A673 (cell line): ENCODE results near the gene F2RL2. TPM values are rescaled to one million over a fixed set of nuclear protein-coding genes. Genes with fewer than 3 reads are reported as not detected.

Experiments
- Bru-seq: library from RNA; stranded (reverse); fragments of 400-500 nt; gene quantifications from one replicate; lab custom pipeline; 2021; lab: Mats Ljungman, UMichigan
- BruChase-seq, 2 experiments: library from RNA; stranded (reverse); fragments of 400-500 nt; gene quantifications; one replicate each; lab custom pipeline; 2021; lab: Mats Ljungman, UMichigan
- BruUV-seq: library from RNA; stranded (reverse); fragments of 400-500 nt; replicated peaks from 2 replicates; lab custom pipeline; 2021; lab: Mats Ljungman, UMichigan
- CTCF ChIA-PET: fragments of 300-600 bp; sonication (Branson Sonifier 250); formaldehyde crosslinking; loops from one replicate; lab custom pipeline; 2022; ENCODE audit warnings: antibody characterized with exemption; lab: Charles Lee
- POLR2A ChIA-PET: fragments of 300-600 bp; sonication (Branson Sonifier 250); formaldehyde crosslinking; loops from one replicate; lab custom pipeline; 2022; ENCODE audit warnings: antibody characterized with exemption; ENCODE audit not compliant: low non-redundant PET; lab: Charles Lee
- DNase-seq: peaks from one replicate; pipeline ENCODE4 v3.0.0-alpha.2; 2015; ENCODE audit warnings: low spot score
- H3K27ac ChIP-seq: fragments of 200-600 bp; sonication (generic); 2 replicates; pipeline ENCODE4 v1.5.1; 2016; ENCODE audit warnings: mixed run types, low read depth, mild to moderate bottlenecking, mixed read lengths, antibody characterized with exemption, low read length; ENCODE audit not compliant: poor library complexity, severe bottlenecking
- H3K27me3 ChIP-seq: fragments of 200-600 bp; sonication (generic); replicated peaks from 2 replicates; pipeline ENCODE4 v1.6.1; 2017; ENCODE audit warnings: mixed run types, low read depth, mild to moderate bottlenecking, mixed read lengths, antibody characterized with exemption, low read length; ENCODE audit not compliant: insufficient read depth, poor library complexity
- H3K36me3 ChIP-seq: fragments of 200-600 bp; sonication (generic); 2 replicates; pipeline ENCODE4 v1.6.1; 2016; ENCODE audit warnings: mixed run types, mild to moderate bottlenecking, mixed read lengths, antibody characterized with exemption, low read length; ENCODE audit not compliant: insufficient read depth, poor library complexity, severe bottlenecking
- H3K4me1 ChIP-seq: fragments of 200-600 bp; sonication (generic); 2 replicates; pipeline ENCODE4 v1.6.1; 2017; ENCODE audit warnings: mixed run types, mild to moderate bottlenecking, mixed read lengths, antibody characterized with exemption, low read length; ENCODE audit not compliant: insufficient read depth, poor library complexity, severe bottlenecking
- H3K4me3 ChIP-seq: fragments of 200-600 bp; sonication (generic); 2 replicates; pipeline ENCODE4 v1.5.1; 2016; ENCODE audit warnings: low read depth, mixed run types, mild to moderate bottlenecking, mixed read lengths, low read length; ENCODE audit not compliant: poor library complexity, severe bottlenecking
- H3K9me3 ChIP-seq: fragments of 200-600 bp; sonication (generic); 2 replicates; pipeline ENCODE4 v1.6.1; 2016; ENCODE audit warnings: mixed run types, low read depth, mild to moderate bottlenecking, mixed read lengths, antibody characterized with exemption, low read length; ENCODE audit not compliant: poor library complexity, severe bottlenecking
- CTCF ChIP-seq: fragments of 300-800, 200-600 bp; sonication (generic); conservative IDR thresholded peaks from 2 replicates; pipeline ENCODE4 v1.5.1; 2017; ENCODE audit warnings: low read depth, mild to moderate bottlenecking, antibody characterized with exemption, low read length, moderate library complexity, mixed read lengths
- EZH2 ChIP-seq: fragments of 200-600 bp; sonication (generic); IDR thresholded peaks from 2 replicates; pipeline ENCODE4 v1.6.1; 2017; ENCODE audit warnings: borderline replicate concordance, low read depth, mild to moderate bottlenecking, mixed read lengths, antibody characterized with exemption, low read length; ENCODE audit not compliant: poor library complexity, severe bottlenecking
- intact Hi-C: fragments of 100-400 bp; cut with micrococcal nuclease; formaldehyde crosslinking; loops from one replicate; pipeline ENCODE4 v1.10.0; 2022; ENCODE audit not compliant: unreplicated experiment
- long read RNA-seq: library from polyadenylated mRNA; stranded (forward); transcript quantifications from one replicate; pipeline ENCODE4 v2.0.0, GENCODE V29; 2022
- total RNA-seq: library from RNA; stranded (reverse); gene quantifications from 2 replicates; pipeline ENCODE4 v1.2.3, GENCODE V29; 2021

F2RL2 gene
- 14.0 and 14.4 TPM in 2 replicates for total RNA-seq
- percentile 81 among the genes with signal in this experiment for Bru-seq, nascent RNA
- BruChase-seq, experiment 1, labeled RNA remaining after a 2-hour chase: percentile 83 among the genes with signal in this experiment
- BruChase-seq, experiment 2, labeled RNA remaining after a 6-hour chase: percentile 90 among the genes with signal in this experiment
- long read RNA-seq, transcript F2RL2-201 (2 exons, 3,429 nt): major isoform, 19 of 26 reads
- long read RNA-seq, partial matches to known transcripts: 0 of 26 reads
- long read RNA-seq, other reads (novel, unspliced or antisense): 7 of 26 reads

- peak within 1 kb of the TSS; percentile 37 for H3K4me3 ChIP-seq
- intact Hi-C loops: no loop called here
- H3K27ac ChIP-seq: peak within 1 kb of the TSS; percentile 26
- ChIA-PET CTCF (no interaction called here), POLR2A (no interaction called here)
- no peaks in the 10 kb centered on the region for H3K27me3 ChIP-seq
- H3K36me3 ChIP-seq: peaks cover 3% of the 10 kb centered on the region
- TF ChIP-seq EZH2: no peak
- no peak for TF ChIP-seq CTCF
- peaks cover 46% of the 10 kb centered on the region for H3K4me1 ChIP-seq
- peak; percentile 82 for DNase-seq
- H3K9me3 ChIP-seq: no peaks in the 10 kb centered on the region
- BruUV-seq: TSS peak; percentile 71
Observed at GRCh38 chr5:76622973-76623596, at the start of gene F2RL2. F2RL2 (minus strand) TSS chr5:76623403; CDS start chr5:76623230, 173 bp downstream.

- Histone ChIP-seq H3K27ac (no peak overlapping the region), H3K27me3 (no peaks in the 10 kb centered on the region), H3K9me3 (no peaks in the 10 kb centered on the region), H3K4me1 (no peaks in the 10 kb centered on the region), H3K36me3 (no peaks in the 10 kb centered on the region), H3K4me3 (no peak overlapping the region)
- no peak for DNase-seq
- BruUV-seq: no TSS peak
- no peak for TF ChIP-seq EZH2
- TF ChIP-seq CTCF: no peak
- ChIA-PET CTCF (no interaction called here), POLR2A (no interaction called here)
- intact Hi-C loops: no loop called here
Observed at GRCh38 chr5:76672242-76672641, 49.0 kb upstream of the F2RL2 start.

- POLR2A ChIA-PET: no interaction called here
- H3K9me3 ChIP-seq: no peaks in the 10 kb centered on the region
- CTCF ChIA-PET: no interaction called here
- no peak for DNase-seq
- H3K4me3 ChIP-seq: no peak overlapping the region
- no peaks in the 10 kb centered on the region for H3K27me3 ChIP-seq
- intact Hi-C loops: no loop called here
- H3K27ac ChIP-seq: no peak overlapping the region
- no peak for TF ChIP-seq EZH2
- no peak for TF ChIP-seq CTCF
- H3K4me1 ChIP-seq: no peaks in the 10 kb centered on the region
- no TSS peak for BruUV-seq
- H3K36me3 ChIP-seq: no peaks in the 10 kb centered on the region
Observed at GRCh38 chr5:76670508-76670907, 47.3 kb upstream of the F2RL2 start.
